CD4-positive, alpha-beta memory T cell (primary cell): Measurements from ENCODE around the gene ING4. TPM values are rescaled to one million over a fixed set of nuclear protein-coding genes. Genes with fewer than 3 reads are reported as not detected.

Experiments
- CTCF ChIA-PET: fragments of 350-600 bp; sonication (Branson Sonifier 250); formaldehyde crosslinking; loops from one replicate; lab custom pipeline; 2021; ENCODE audit warnings: inconsistent platforms; ENCODE audit not compliant: partially characterized antibody; lab: Charles Lee
- POLR2A ChIA-PET: fragments of 350-600 bp; sonication (Branson Sonifier 250); formaldehyde crosslinking; loops from one replicate; lab custom pipeline; 2021; ENCODE audit not compliant: partially characterized antibody; lab: Charles Lee
- DNase-seq, 5 donors: peaks; one replicate each; pipeline versions ENCODE4 v3.0.0 to v3.0.0-alpha.2; 2020 to 2022; ENCODE audit warnings: mixed read lengths in 1 of 5
- H3K27ac ChIP-seq: one replicate; pipeline ENCODE4 v1.7.0; 2013; ENCODE audit warnings: low read depth, low read length
- H3K27me3 ChIP-seq: 2 replicates; pipeline ENCODE4 v1.7.0; 2013; ENCODE audit warnings: mild to moderate bottlenecking, low read length, moderate library complexity; ENCODE audit not compliant: insufficient read depth
- H3K36me3 ChIP-seq: 2 replicates; pipeline ENCODE4 v1.7.0; 2013; ENCODE audit warnings: mild to moderate bottlenecking, low read length, moderate library complexity; ENCODE audit not compliant: insufficient read depth
- H3K4me1 ChIP-seq: 2 replicates; pipeline ENCODE4 v1.7.0; 2013; ENCODE audit warnings: mild to moderate bottlenecking, low read length, moderate library complexity; ENCODE audit not compliant: insufficient read depth
- H3K4me3 ChIP-seq, 2 donors: one replicate each; pipeline ENCODE4 v1.7.0; 2013; ENCODE audit warnings: low read length in 2 of 2, mild to moderate bottlenecking in 1 of 2
- H3K9me3 ChIP-seq, 2 donors: one replicate each; pipeline ENCODE4 v1.7.0; 2013; ENCODE audit warnings: low read length in 2 of 2, control low read depth in 1 of 2; ENCODE audit not compliant: control insufficient read depth in 1 of 2
- H3K27ac Mint-ChIP-seq, 7 donors: one replicate each; pipeline ENCODE4 v1.8.0; 2020 to 2021; ENCODE audit warnings: mixed read lengths in 7 of 7, mild to moderate bottlenecking in 6 of 7, inconsistent platforms in 3 of 7, moderate library complexity in 3 of 7
- H3K27me3 Mint-ChIP-seq, 2 donors: one replicate each; pipeline ENCODE4 v1.8.0; 2020 to 2021; ENCODE audit warnings: mixed read lengths in 2 of 2
- H3K36me3 Mint-ChIP-seq, 2 donors: one replicate each; pipeline ENCODE4 v1.8.0; 2020 to 2021; ENCODE audit warnings: mixed read lengths in 2 of 2, inconsistent platforms in 1 of 2, mild to moderate bottlenecking in 1 of 2
- H3K4me1 Mint-ChIP-seq, 4 donors: one replicate each; pipeline ENCODE4 v1.8.0; 2020 to 2021; ENCODE audit warnings: mixed read lengths in 4 of 4, mild to moderate bottlenecking in 1 of 4
- H3K4me3 Mint-ChIP-seq, 8 donors: one replicate each; pipeline ENCODE4 v1.8.0; 2020 to 2021; ENCODE audit warnings: mixed read lengths in 8 of 8, mild to moderate bottlenecking in 7 of 8, moderate library complexity in 6 of 8, inconsistent platforms in 3 of 8
- H3K9me3 Mint-ChIP-seq, 8 donors: one replicate each; pipeline ENCODE4 v1.8.0; 2020 to 2021; ENCODE audit warnings: mixed read lengths in 8 of 8, mild to moderate bottlenecking in 5 of 8, inconsistent platforms in 3 of 8, moderate library complexity in 1 of 8
- intact Hi-C: fragments of 100-400 bp; cut with micrococcal nuclease; formaldehyde crosslinking; loops from one replicate; pipeline ENCODE4 v1.15.1; 2023
- polyA plus RNA-seq, 2 donors: library from polyadenylated mRNA; unstranded; fragments of 300-500 nt; fragmentation: Illumina TruSeq; gene quantifications; one replicate each; pipeline ENCODE4 v1.2.3, GENCODE V29; 2021
- total RNA-seq, 2 experiments: library from RNA; stranded (reverse); gene quantifications; one replicate each; pipeline ENCODE4 v1.2.3, GENCODE V29; 2021

Gene ING4
- total and polyA plus RNA-seq, 4 experiments from 2014 or later: 73.0 to 122 (median 82.9) TPM

- H3K27me3 ChIP-seq: no peaks in the 10 kb centered on the region
- POLR2A ChIA-PET: interaction anchor here (1.1 kb wide), 1 partner anchor 57 kb away, joined by 3 read pairs; no protein-coding TSS in a partner anchor
- no peak for DNase-seq
- Mint-ChIP-seq H3K36me3 (peaks cover 0 to 4% of the 10 kb centered on the region in 2 donors), H3K4me1 (peaks cover 6 to 20% (median 14%) of the 10 kb centered on the region in 4 donors), H3K27ac (peak overlapping the region in 4 of 7 donors; percentile 14 to 56 (median 31)), H3K9me3 (no peaks in the 10 kb centered on the region), H3K27me3 (peaks cover 3 to 4% of the 10 kb centered on the region in 2 donors), H3K4me3 (peak overlapping the region in 1 of 8 donors; percentile 30)
- CTCF ChIA-PET: interaction anchor here (0.6 to 1.0 kb wide), 3 partner anchors 10 to 80 kb away, joined by 3 read pairs; no protein-coding TSS in a partner anchor
- H3K9me3 ChIP-seq: no peaks in the 10 kb centered on the region
- H3K4me1 ChIP-seq: peaks cover 20% of the 10 kb centered on the region
- H3K36me3 ChIP-seq: no peaks in the 10 kb centered on the region
- no peak overlapping the region for H3K4me3 ChIP-seq
- H3K27ac ChIP-seq: no peak overlapping the region
- intact Hi-C loops: no loop called here
Observed at GRCh38 chr12:6695313-6696045, 32.6 kb upstream of the ING4 start.

GRCh38 chr12:6694701-6695100 lies 31.8 kb upstream of the ING4 start:
- Histone ChIP-seq H3K9me3 (no peaks in the 10 kb centered on the region), H3K36me3 (no peaks in the 10 kb centered on the region), H3K4me1 (peaks cover 26% of the 10 kb centered on the region), H3K4me3 (no peak overlapping the region), H3K27ac (no peak overlapping the region), H3K27me3 (no peaks in the 10 kb centered on the region)
- ChIA-PET CTCF (no interaction called here), POLR2A (interaction anchor here (1.1 kb wide), 1 partner anchor 57 kb away, joined by 3 read pairs; no protein-coding TSS in a partner anchor)
- peaks cover 13 to 28% (median 19%) of the 10 kb centered on the region in 4 donors for H3K4me1 Mint-ChIP-seq
- no peaks in the 10 kb centered on the region for H3K9me3 Mint-ChIP-seq
- peaks cover 3% of the 10 kb centered on the region in 2 donors for H3K27me3 Mint-ChIP-seq
- no peak for DNase-seq
- no peak overlapping the region for H3K4me3 Mint-ChIP-seq
- H3K27ac Mint-ChIP-seq: peak overlapping the region in 3 of 7 donors; percentile 36 to 83 (median 67)
- H3K36me3 Mint-ChIP-seq: peaks cover 0 to 4% of the 10 kb centered on the region in 2 donors
- intact Hi-C loops: no loop called here

GRCh38 chr12:6693832-6694355 lies 31.0 kb upstream of the ING4 start:
- Mint-ChIP-seq H3K4me1 (peaks cover 12 to 25% (median 17%) of the 10 kb centered on the region in 4 donors), H3K4me3 (no peak overlapping the region), H3K9me3 (no peaks in the 10 kb centered on the region), H3K27ac (peak overlapping the region in 1 of 7 donors; percentile 17), H3K27me3 (no peaks in the 10 kb centered on the region), H3K36me3 (peaks cover 0 to 11% of the 10 kb centered on the region in 2 donors)
- H3K9me3 ChIP-seq: no peaks in the 10 kb centered on the region
- intact Hi-C loops: no loop called here
- H3K27ac ChIP-seq: no peak overlapping the region
- no peaks in the 10 kb centered on the region for H3K27me3 ChIP-seq
- peaks cover 21% of the 10 kb centered on the region for H3K4me1 ChIP-seq
- ChIA-PET CTCF (no interaction called here), POLR2A (interaction anchor here (0.5 to 1.4 kb wide), 2 partner anchors 158 to 177 kb away, joined by 3 read pairs; partner anchors contain the start of gene USP5)
- H3K4me3 ChIP-seq: no peak overlapping the region
- H3K36me3 ChIP-seq: no peaks in the 10 kb centered on the region
- DNase-seq: no peak

- no peak for DNase-seq
- Histone ChIP-seq H3K4me1 (peaks cover 27% of the 10 kb centered on the region), H3K27ac (no peak overlapping the region), H3K27me3 (no peaks in the 10 kb centered on the region), H3K36me3 (no peaks in the 10 kb centered on the region), H3K4me3 (no peak overlapping the region), H3K9me3 (no peaks in the 10 kb centered on the region)
- no peaks in the 10 kb centered on the region for H3K9me3 Mint-ChIP-seq
- no peaks in the 10 kb centered on the region for H3K27me3 Mint-ChIP-seq
- H3K27ac Mint-ChIP-seq: peak overlapping the region in 3 of 7 donors; percentile 57 to 83 (median 66)
- peaks cover 13 to 27% (median 19%) of the 10 kb centered on the region in 4 donors for H3K4me1 Mint-ChIP-seq
- ChIA-PET CTCF (interaction anchor here (0.8 to 1.6 kb wide), 2 partner anchors 9 to 73 kb away, joined by 3 to 4 read pairs; no protein-coding TSS in a partner anchor), POLR2A (interaction anchor here (1.4 to 3.3 kb wide), 3 partner anchors 29 to 159 kb away, joined by 3 to 13 read pairs (median 5); partner anchors contain the start of genes COPS7A and USP5)
- peaks cover 0 to 16% of the 10 kb centered on the region in 2 donors for H3K36me3 Mint-ChIP-seq
- intact Hi-C loops: no loop called here
- peak overlapping the region in 1 of 8 donors; percentile 4 for H3K4me3 Mint-ChIP-seq
Observed at GRCh38 chr12:6692888-6693287, 30.0 kb upstream of the ING4 start.

- DNase-seq: no peak
- Histone ChIP-seq H3K4me3 (no peak overlapping the region), H3K36me3 (no peaks in the 10 kb centered on the region), H3K9me3 (no peaks in the 10 kb centered on the region), H3K27ac (no peak overlapping the region), H3K27me3 (no peaks in the 10 kb centered on the region), H3K4me1 (peaks cover 41% of the 10 kb centered on the region)
- Mint-ChIP-seq H3K4me1 (peaks cover 27 to 39% (median 32%) of the 10 kb centered on the region in 4 donors), H3K9me3 (no peaks in the 10 kb centered on the region), H3K4me3 (peak overlapping the region in 1 of 8 donors; percentile 72), H3K27ac (peak overlapping the region in 5 of 7 donors; percentile 12 to 48 (median 30)), H3K27me3 (no peaks in the 10 kb centered on the region), H3K36me3 (peaks cover 0 to 26% of the 10 kb centered on the region in 2 donors)
- ChIA-PET CTCF (interaction anchor here (1.4 kb wide), 1 partner anchor 32 kb away, joined by 3 read pairs; the partner anchor contains the start of gene COPS7A), POLR2A (interaction anchor here (0.7 to 3.3 kb wide), 5 partner anchors 28 to 83 kb away, joined by 3 to 13 read pairs (median 4); partner anchors contain the start of genes COPS7A, ING4 and MLF2)
- intact Hi-C loops: no loop called here
Observed at GRCh38 chr12:6691473-6691872, 28.6 kb upstream of the ING4 start.

GRCh38 chr12:6688999-6689882 lies 26.3 kb upstream of the ING4 start, which contains the start of gene ZNF384:
TSS of gene ZNF384 (minus strand) at chr12:6689375. CDS start at chr12:6679520, 9,855 bp downstream.
- peaks cover 40 to 59% (median 46%) of the 10 kb centered on the region in 4 donors for H3K4me1 Mint-ChIP-seq
- H3K27me3 Mint-ChIP-seq: no peaks in the 10 kb centered on the region
- ChIA-PET CTCF (interaction anchor here (0.8 to 2.0 kb wide), 15 partner anchors 15 to 202 kb away, joined by 3 to 24 read pairs (median 4); partner anchors contain the start of genes COPS7A, MLF2 and SPSB2), POLR2A (interaction anchor here (0.6 to 2.7 kb wide), 65 partner anchors 10 to 500 kb away, joined by 3 to 158 read pairs (median 6); partner anchors contain the start of genes C12orf57, CD4, CDCA3 and COPS7A)
- peak within 1 kb of the TSS; percentile 59 to 83 for H3K4me3 ChIP-seq
- peak within 1 kb of the TSS; percentile 92 to 98 (median 96) for H3K4me3 Mint-ChIP-seq
- DNase-seq: peak; percentile 93 to 98 (median 97)
- no peaks in the 10 kb centered on the region for H3K27me3 ChIP-seq
- H3K9me3 ChIP-seq: no peaks in the 10 kb centered on the region
- H3K36me3 Mint-ChIP-seq: peaks cover 3 to 37% of the 10 kb centered on the region in 2 donors
- H3K27ac ChIP-seq: peak within 1 kb of the TSS; percentile 93
- H3K4me1 ChIP-seq: peaks cover 58% of the 10 kb centered on the region
- no peaks in the 10 kb centered on the region for H3K9me3 Mint-ChIP-seq
- H3K27ac Mint-ChIP-seq: peak within 1 kb of the TSS; percentile 92 to 100 (median 99)
- H3K36me3 ChIP-seq: no peaks in the 10 kb centered on the region
- intact Hi-C loops: loop anchor here (1.0 to 10.0 kb wide), 11 partner anchors 26 to 281 kb away; partner anchors contain the start of genes CHD4, COPS7A, EMG1 and ING4
